SK-N-MC (cell line): Measurements from ENCODE around the gene PRICKLE4.

Experiments used
- DNase-seq: peaks from one replicate; pipeline ENCODE4 v3.0.0-alpha.2; 2011; ENCODE audit warnings: low read depth, low spot score
- H3K27ac ChIP-seq: fragments of 200-600 bp; sonication (generic); 2 replicates; pipeline ENCODE4 v1.5.1; 2016; ENCODE audit warnings: mixed run types
- H3K36me3 ChIP-seq: fragments of 200-600 bp; sonication (generic); 2 replicates; pipeline ENCODE4 v1.6.1; 2017; ENCODE audit warnings: antibody characterized with exemption, low read length, mixed read lengths; ENCODE audit not compliant: insufficient read depth
- H3K4me3 ChIP-seq: fragments of 200-600 bp; sonication (generic); 2 replicates; pipeline ENCODE4 v1.5.1; 2016
- H3K9ac ChIP-seq: fragments of 200-600 bp; sonication (generic); 2 replicates; pipeline ENCODE4 v1.8.0; 2017; ENCODE audit warnings: mixed run types, mixed read lengths; ENCODE audit not compliant: insufficient read length
- H3K9me3 ChIP-seq: fragments of 200-600 bp; sonication (generic); 2 replicates; pipeline ENCODE4 v1.6.1; 2017; ENCODE audit warnings: low read depth, mild to moderate bottlenecking, antibody characterized with exemption, low read length, moderate library complexity, mixed read lengths
- EZH2 ChIP-seq: fragments of 200-600 bp; sonication (generic); IDR thresholded peaks from one replicate; pipeline ENCODE4 v1.6.1; 2017; ENCODE audit warnings: antibody characterized with exemption
- FOXP2 ChIP-seq: optimal IDR thresholded peaks from 2 replicates; pipeline ENCODE3; 2011; ENCODE audit warnings: mild to moderate bottlenecking, moderate library complexity; ENCODE audit not compliant: insufficient read depth; ENCODE audit errors: extremely low read length, control extremely low read depth
- POLR2AphosphoS5 ChIP-seq: IDR thresholded peaks from 2 replicates; pipeline ENCODE4 v1.6.1; 2012; ENCODE audit warnings: mild to moderate bottlenecking, low read depth, low read length, borderline replicate concordance

PRICKLE4 gene

GRCh38 chr6:41813956-41814355 is 33.4 kb downstream of the PRICKLE4 start:
- Histone ChIP-seq H3K9me3 (no peaks in the 10 kb centered on the region), H3K4me3 (no peak overlapping the region), H3K36me3 (no peaks in the 10 kb centered on the region), H3K9ac (no peak overlapping the region), H3K27ac (no peak overlapping the region)
- no peak for TF ChIP-seq FOXP2
- TF ChIP-seq POLR2AphosphoS5: no peak
- TF ChIP-seq EZH2: no peak
- no peak for DNase-seq

GRCh38 chr6:41814629-41815028 is 34.0 kb downstream of the PRICKLE4 start:
- TF ChIP-seq EZH2 (no peak), FOXP2 (no peak), POLR2AphosphoS5 (no peak)
- no peak overlapping the region for H3K27ac ChIP-seq
- H3K36me3 ChIP-seq: no peaks in the 10 kb centered on the region
- H3K9me3 ChIP-seq: no peaks in the 10 kb centered on the region
- DNase-seq: no peak
- no peak overlapping the region for H3K4me3 ChIP-seq
- H3K9ac ChIP-seq: no peak overlapping the region

GRCh38 chr6:41815587-41815986 is 35.0 kb downstream of the PRICKLE4 start:
- TF ChIP-seq FOXP2 (no peak), POLR2AphosphoS5 (no peak), EZH2 (no peak)

DNA sequence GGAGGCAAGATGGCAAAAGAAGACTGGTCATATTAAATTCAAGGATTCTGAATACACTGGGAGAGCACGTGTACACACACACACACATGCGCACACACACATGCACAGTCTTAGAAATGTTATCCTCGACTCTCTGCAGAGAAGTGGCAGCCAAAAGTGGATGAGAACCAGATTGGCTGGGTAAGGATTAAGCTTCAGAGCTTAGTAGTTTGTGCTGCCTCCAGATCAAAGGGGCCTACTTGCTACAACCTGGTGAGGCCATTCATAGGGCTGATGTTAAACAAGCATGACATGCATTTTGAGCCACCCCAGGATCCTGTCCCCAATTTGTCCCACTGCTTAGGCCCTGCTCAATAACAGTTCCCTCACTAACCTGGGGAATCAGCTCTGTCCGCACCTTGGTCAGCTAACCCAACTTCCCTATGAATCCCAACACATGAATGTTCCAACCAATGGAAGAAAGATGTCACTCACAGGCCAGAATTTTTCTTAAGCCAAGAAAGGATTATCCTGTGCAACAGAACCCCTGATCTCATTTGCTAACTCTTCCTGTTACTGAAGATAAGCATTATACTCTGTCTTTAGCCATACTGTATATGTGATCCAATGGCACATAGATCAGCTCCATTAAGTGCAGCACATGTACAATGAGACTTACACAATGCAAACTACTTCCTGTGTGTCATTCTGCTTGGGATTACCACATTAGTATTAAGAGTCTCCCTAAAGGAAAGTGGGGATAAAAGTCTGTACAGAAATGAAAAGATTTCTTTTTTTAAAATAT is 37.9 kb downstream of the PRICKLE4 start:
- no peak overlapping the region for H3K9ac ChIP-seq
- H3K36me3 ChIP-seq: no peaks in the 10 kb centered on the region
- TF ChIP-seq FOXP2: no peak
- no peak for TF ChIP-seq POLR2AphosphoS5
- TF ChIP-seq EZH2: no peak
- H3K9me3 ChIP-seq: no peaks in the 10 kb centered on the region
- H3K27ac ChIP-seq: no peak overlapping the region
- DNase-seq: no peak
- H3K4me3 ChIP-seq: no peak overlapping the region

More at GRCh38 chr6:41815587-41815986, 35.0 kb downstream of the PRICKLE4 start:
- DNase-seq: no peak
- H3K27ac ChIP-seq: no peak overlapping the region
- no peaks in the 10 kb centered on the region for H3K9me3 ChIP-seq
- H3K36me3 ChIP-seq: no peaks in the 10 kb centered on the region
- H3K4me3 ChIP-seq: no peak overlapping the region
- H3K9ac ChIP-seq: no peak overlapping the region

DNA sequence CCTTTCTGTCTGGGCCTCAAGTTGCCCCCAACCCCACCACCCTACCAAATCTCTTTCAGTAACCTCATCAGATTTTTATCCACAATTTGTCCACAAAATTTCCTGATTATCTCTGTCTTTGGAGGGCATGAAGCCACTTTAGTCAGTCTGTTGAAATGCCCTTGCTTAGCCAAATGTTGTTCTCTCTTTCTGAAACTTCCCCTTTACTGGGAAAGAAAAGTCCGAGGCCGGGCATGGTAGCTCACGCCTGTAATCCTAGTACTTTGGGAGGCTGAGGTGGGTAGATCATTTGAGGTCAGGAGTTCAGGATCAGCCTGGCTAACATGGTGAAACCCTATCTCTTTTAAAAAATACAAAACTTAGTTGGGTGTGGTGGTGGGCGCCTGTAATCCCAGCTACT is 40.7 kb downstream of the PRICKLE4 start:
- DNase-seq: no peak
- Histone ChIP-seq H3K36me3 (no peaks in the 10 kb centered on the region), H3K4me3 (no peak overlapping the region), H3K27ac (no peak overlapping the region), H3K9ac (no peak overlapping the region), H3K9me3 (no peaks in the 10 kb centered on the region)
- TF ChIP-seq EZH2: no peak
- TF ChIP-seq FOXP2: no peak
- TF ChIP-seq POLR2AphosphoS5: no peak

DNA sequence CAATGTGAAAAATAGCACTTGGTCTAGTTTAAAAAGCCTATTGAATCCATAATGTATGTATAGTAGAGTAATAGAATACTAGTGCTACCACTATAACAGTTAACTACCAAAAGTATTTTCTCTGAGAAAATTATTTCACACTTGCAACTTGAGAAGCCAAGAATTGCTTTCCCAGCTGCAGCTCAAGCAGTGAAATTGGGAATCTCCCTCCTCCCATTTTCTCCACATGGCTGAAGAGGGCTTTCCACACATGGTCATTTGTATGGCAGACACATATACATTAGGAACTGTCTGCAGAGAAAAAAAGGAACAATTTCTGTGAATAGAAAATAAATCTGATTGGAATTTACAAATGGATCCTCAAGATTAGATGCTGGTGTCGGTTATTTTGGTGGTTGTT is 41.4 kb downstream of the PRICKLE4 start:
- no peak overlapping the region for H3K9ac ChIP-seq
- no peak for DNase-seq
- no peaks in the 10 kb centered on the region for H3K36me3 ChIP-seq
- no peak overlapping the region for H3K4me3 ChIP-seq
- no peaks in the 10 kb centered on the region for H3K9me3 ChIP-seq
- TF ChIP-seq FOXP2 (no peak), POLR2AphosphoS5 (no peak), EZH2 (no peak)
- no peak overlapping the region for H3K27ac ChIP-seq

DNA sequence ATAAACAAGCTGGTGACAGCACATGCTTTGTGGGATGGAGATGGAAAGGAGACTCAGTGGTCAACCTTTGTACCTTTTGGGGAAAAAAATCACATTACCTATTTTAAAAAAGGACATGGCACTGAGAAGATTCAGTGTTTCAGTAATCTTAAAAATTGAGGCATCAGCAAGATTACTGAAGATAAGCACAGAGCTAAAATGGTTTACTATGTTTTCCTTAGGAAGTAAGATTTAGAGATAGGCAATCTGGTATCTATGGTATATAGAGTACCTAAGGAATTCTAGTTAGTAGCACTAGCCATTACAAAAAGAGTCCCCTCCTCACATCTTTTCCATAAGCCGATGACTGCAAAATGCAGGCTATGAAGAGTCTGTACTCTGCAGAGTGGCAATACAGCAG is 42.6 kb downstream of the PRICKLE4 start:
- no peaks in the 10 kb centered on the region for H3K9me3 ChIP-seq
- H3K36me3 ChIP-seq: no peaks in the 10 kb centered on the region
- H3K9ac ChIP-seq: no peak overlapping the region
- H3K27ac ChIP-seq: no peak overlapping the region
- H3K4me3 ChIP-seq: no peak overlapping the region
- no peak for DNase-seq
- no peak for TF ChIP-seq FOXP2
- TF ChIP-seq POLR2AphosphoS5: no peak
- no peak for TF ChIP-seq EZH2

DNA sequence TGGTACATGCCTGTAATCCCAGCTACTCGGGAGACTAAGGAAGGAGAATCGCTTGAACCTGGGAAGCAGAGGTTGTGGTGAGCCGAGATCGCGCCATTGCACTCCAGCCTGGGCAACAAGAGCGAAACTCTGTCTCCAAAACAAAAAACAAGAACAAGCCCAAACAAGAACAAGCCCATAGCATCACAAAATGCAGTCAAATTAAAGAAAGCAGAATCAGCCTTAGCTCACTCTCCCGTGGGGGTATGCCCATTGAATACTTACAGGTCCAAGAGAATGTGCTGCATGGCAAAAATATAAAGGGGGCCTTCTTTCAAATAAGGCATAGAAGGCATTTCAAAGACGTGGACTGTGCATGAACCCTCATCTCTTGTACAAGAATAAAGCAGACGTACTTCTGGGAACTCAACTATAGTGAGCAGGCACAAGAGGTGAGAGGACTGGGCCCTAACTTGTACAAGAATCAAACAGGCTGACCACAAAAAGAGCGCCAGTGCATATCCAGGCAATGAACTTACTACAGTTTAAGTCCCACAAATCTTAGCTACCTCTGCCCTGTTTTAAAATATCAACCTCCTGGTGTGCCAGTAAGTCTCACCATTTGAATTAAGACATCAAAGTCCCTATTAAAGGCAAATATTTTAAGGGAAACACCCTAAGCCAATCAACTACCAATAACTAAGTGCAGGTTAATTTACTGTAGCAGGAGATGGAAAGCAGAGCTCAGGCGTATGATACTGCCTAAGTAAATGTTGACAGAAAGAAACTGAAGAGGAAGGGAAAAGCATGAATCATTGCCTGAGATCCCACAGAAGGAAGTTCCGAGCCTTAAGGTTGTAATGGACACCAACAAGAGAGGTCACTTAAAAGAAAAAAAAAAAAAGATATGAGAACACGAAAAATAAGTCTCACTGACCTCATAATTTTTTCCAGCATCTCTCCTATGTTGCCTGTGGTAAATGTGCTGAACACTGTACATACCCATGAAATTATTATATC is 44.3 kb downstream of the PRICKLE4 start:
- no peaks in the 10 kb centered on the region for H3K36me3 ChIP-seq
- TF ChIP-seq POLR2AphosphoS5 (no peak), EZH2 (no peak), FOXP2 (no peak)
- no peak overlapping the region for H3K9ac ChIP-seq
- H3K9me3 ChIP-seq: no peaks in the 10 kb centered on the region
- no peak overlapping the region for H3K27ac ChIP-seq
- DNase-seq: no peak
- no peak overlapping the region for H3K4me3 ChIP-seq
